Stimulated activated naive B cell treated with anti-CD40 and anti-IgM and Interleukin-4, amounts not matched to agents 10 μg/mL and 1 μg/mL and 100 μg/mL, for 72 hours (primary cell): Measurements from ENCODE around the gene DDR2.

ENCODE experiments used
- ATAC-seq, 2 donors: fragments of 150-1000 bp; cut with Tn5 transposase; replicated peaks; 2 replicates each; pipeline ENCODE4 v1.10.0; 2021; ENCODE audit warnings: moderate library complexity in 1 of 2
- DNase-seq: peaks from one replicate; pipeline ENCODE4 v3.0.0; 2021
- H3K27ac Mint-ChIP-seq: one replicate; pipeline ENCODE4 v1.8.0; 2022; ENCODE audit warnings: mild to moderate bottlenecking, mixed read lengths
- H3K27me3 Mint-ChIP-seq, 2 donors: one replicate each; pipeline ENCODE4 v1.8.0; 2022; ENCODE audit warnings: mixed read lengths in 2 of 2
- H3K36me3 Mint-ChIP-seq, 2 donors: one replicate each; pipeline ENCODE4 v1.8.0; 2022; ENCODE audit warnings: mixed read lengths in 2 of 2, mild to moderate bottlenecking in 1 of 2
- H3K4me1 Mint-ChIP-seq, 2 donors: one replicate each; pipeline ENCODE4 v1.8.0; 2022; ENCODE audit warnings: mixed read lengths in 2 of 2, mild to moderate bottlenecking in 1 of 2
- H3K4me3 Mint-ChIP-seq, 2 donors: one replicate each; pipeline ENCODE4 v1.8.0; 2022; ENCODE audit warnings: mild to moderate bottlenecking in 2 of 2, mixed read lengths in 2 of 2, moderate library complexity in 1 of 2
- H3K9me3 Mint-ChIP-seq, 2 donors: one replicate each; pipeline ENCODE4 v1.8.0; 2022; ENCODE audit warnings: mixed read lengths in 2 of 2, mild to moderate bottlenecking in 1 of 2

DDR2 gene

GRCh38 chr1:162641114-162641513 lies 8.8 kb downstream of the DDR2 start:
- no peak for ATAC-seq
- H3K9me3 Mint-ChIP-seq = no peaks in the 10 kb centered on the region

GRCh38 chr1:162644986-162645314 lies 12.7 kb downstream of the DDR2 start:
- H3K36me3 Mint-ChIP-seq = peaks cover 0 to 1% of the 10 kb centered on the region in 2 donors
- no peaks in the 10 kb centered on the region for H3K4me1 Mint-ChIP-seq
- peaks cover 15 to 22% of the 10 kb centered on the region in 2 donors for H3K27me3 Mint-ChIP-seq
- no peak overlapping the region for H3K27ac Mint-ChIP-seq
- no peak for DNase-seq
- no peak overlapping the region for H3K4me3 Mint-ChIP-seq
- no peak for ATAC-seq
- no peaks in the 10 kb centered on the region for H3K9me3 Mint-ChIP-seq

More at GRCh38 chr1:162641114-162641513, 8.8 kb downstream of the DDR2 start:
- Mint-ChIP-seq H3K27me3 (peaks cover 12 to 13% of the 10 kb centered on the region in 2 donors), H3K4me3 (no peak overlapping the region), H3K4me1 (peaks cover 0 to 1% of the 10 kb centered on the region in 2 donors), H3K36me3 (no peaks in the 10 kb centered on the region), H3K27ac (no peak overlapping the region)
- no peak for DNase-seq

- no peaks in the 10 kb centered on the region for H3K9me3 Mint-ChIP-seq
- no peak for ATAC-seq
- DNase-seq = no peak
- H3K27me3 Mint-ChIP-seq = peaks cover 15 to 23% of the 10 kb centered on the region in 2 donors
- no peak overlapping the region for H3K4me3 Mint-ChIP-seq
- H3K4me1 Mint-ChIP-seq = no peaks in the 10 kb centered on the region
- no peak overlapping the region for H3K27ac Mint-ChIP-seq
- peaks cover 0 to 1% of the 10 kb centered on the region in 2 donors for H3K36me3 Mint-ChIP-seq
Measured at GRCh38 chr1:162645666-162646065, 13.4 kb downstream of the DDR2 start.

- H3K4me1 Mint-ChIP-seq = no peaks in the 10 kb centered on the region
- H3K27ac Mint-ChIP-seq = no peak overlapping the region
- H3K27me3 Mint-ChIP-seq = peaks cover 15 to 23% of the 10 kb centered on the region in 2 donors
- peaks cover 0 to 1% of the 10 kb centered on the region in 2 donors for H3K36me3 Mint-ChIP-seq
- no peak for ATAC-seq
- no peak overlapping the region for H3K4me3 Mint-ChIP-seq
- no peaks in the 10 kb centered on the region for H3K9me3 Mint-ChIP-seq
- no peak for DNase-seq
Measured at GRCh38 chr1:162649583-162649982, 17.3 kb downstream of the DDR2 start.

- ATAC-seq = no peak
Measured at GRCh38 chr1:162654915-162655620, 22.8 kb downstream of the DDR2 start.

GRCh38 chr1:162656266-162656665 lies 24.0 kb downstream of the DDR2 start:
- Mint-ChIP-seq H3K4me1 (no peaks in the 10 kb centered on the region), H3K4me3 (no peak overlapping the region), H3K9me3 (no peaks in the 10 kb centered on the region), H3K27ac (no peak overlapping the region), H3K27me3 (peaks cover 11 to 20% of the 10 kb centered on the region in 2 donors), H3K36me3 (no peaks in the 10 kb centered on the region)
- ATAC-seq = no peak
- DNase-seq = no peak

More at GRCh38 chr1:162654915-162655620, 22.8 kb downstream of the DDR2 start:
- H3K27me3 Mint-ChIP-seq = peaks cover 18 to 24% of the 10 kb centered on the region in 2 donors
- H3K27ac Mint-ChIP-seq = no peak overlapping the region
- H3K36me3 Mint-ChIP-seq = no peaks in the 10 kb centered on the region
- no peak for DNase-seq
- H3K9me3 Mint-ChIP-seq = no peaks in the 10 kb centered on the region
- no peak overlapping the region for H3K4me3 Mint-ChIP-seq
- no peaks in the 10 kb centered on the region for H3K4me1 Mint-ChIP-seq

GRCh38 chr1:162660574-162660973 lies 28.3 kb downstream of the DDR2 start:
- H3K36me3 Mint-ChIP-seq = no peaks in the 10 kb centered on the region
- DNase-seq (no peak), ATAC-seq (no peak)
- H3K27me3 Mint-ChIP-seq = peaks cover 9 to 25% of the 10 kb centered on the region in 2 donors
- no peaks in the 10 kb centered on the region for H3K9me3 Mint-ChIP-seq
- no peak overlapping the region for H3K4me3 Mint-ChIP-seq
- no peak overlapping the region for H3K27ac Mint-ChIP-seq
- no peaks in the 10 kb centered on the region for H3K4me1 Mint-ChIP-seq

- Mint-ChIP-seq H3K36me3 (no peaks in the 10 kb centered on the region), H3K9me3 (no peaks in the 10 kb centered on the region), H3K27me3 (peaks cover 9 to 30% of the 10 kb centered on the region in 2 donors), H3K4me3 (no peak overlapping the region), H3K4me1 (no peaks in the 10 kb centered on the region), H3K27ac (no peak overlapping the region)
- ATAC-seq (no peak), DNase-seq (no peak)
Measured at GRCh38 chr1:162661336-162661735, 29.1 kb downstream of the DDR2 start.

- Mint-ChIP-seq H3K36me3 (no peaks in the 10 kb centered on the region), H3K4me1 (no peaks in the 10 kb centered on the region), H3K9me3 (no peaks in the 10 kb centered on the region), H3K4me3 (no peak overlapping the region), H3K27ac (no peak overlapping the region), H3K27me3 (peaks cover 9 to 30% of the 10 kb centered on the region in 2 donors)
- ATAC-seq (no peak), DNase-seq (no peak)
Measured at GRCh38 chr1:162662013-162662412, 29.7 kb downstream of the DDR2 start.

GRCh38 chr1:162663086-162663485 lies 30.8 kb downstream of the DDR2 start:
- Mint-ChIP-seq H3K36me3 (no peaks in the 10 kb centered on the region), H3K4me1 (no peaks in the 10 kb centered on the region), H3K27ac (no peak overlapping the region), H3K4me3 (no peak overlapping the region), H3K27me3 (peaks cover 9 to 25% of the 10 kb centered on the region in 2 donors), H3K9me3 (no peaks in the 10 kb centered on the region)
- ATAC-seq = no peak
- no peak for DNase-seq

GRCh38 chr1:162663589-162664106 lies 31.4 kb downstream of the DDR2 start:
- ATAC-seq (no peak), DNase-seq (no peak)
- no peak overlapping the region for H3K27ac Mint-ChIP-seq
- H3K4me1 Mint-ChIP-seq = no peaks in the 10 kb centered on the region
- H3K9me3 Mint-ChIP-seq = no peaks in the 10 kb centered on the region
- H3K27me3 Mint-ChIP-seq = peaks cover 9 to 20% of the 10 kb centered on the region in 2 donors
- H3K36me3 Mint-ChIP-seq = no peaks in the 10 kb centered on the region
- H3K4me3 Mint-ChIP-seq = no peak overlapping the region

GRCh38 chr1:162666006-162666645 lies 33.9 kb downstream of the DDR2 start:
- Mint-ChIP-seq H3K4me1 (no peaks in the 10 kb centered on the region), H3K4me3 (no peak overlapping the region), H3K27me3 (peaks cover 0 to 12% of the 10 kb centered on the region in 2 donors), H3K36me3 (no peaks in the 10 kb centered on the region), H3K27ac (no peak overlapping the region), H3K9me3 (no peaks in the 10 kb centered on the region)
- DNase-seq (no peak), ATAC-seq (no peak)

- Mint-ChIP-seq H3K27me3 (peaks cover 0 to 12% of the 10 kb centered on the region in 2 donors), H3K27ac (no peak overlapping the region), H3K36me3 (no peaks in the 10 kb centered on the region), H3K9me3 (no peaks in the 10 kb centered on the region), H3K4me3 (no peak overlapping the region), H3K4me1 (no peaks in the 10 kb centered on the region)
- ATAC-seq (no peak), DNase-seq (no peak)
Measured at GRCh38 chr1:162667381-162668080, 35.3 kb downstream of the DDR2 start.

- Mint-ChIP-seq H3K27ac (no peak overlapping the region), H3K4me3 (no peak overlapping the region), H3K36me3 (no peaks in the 10 kb centered on the region), H3K4me1 (no peaks in the 10 kb centered on the region), H3K9me3 (no peaks in the 10 kb centered on the region), H3K27me3 (peaks cover 7 to 11% of the 10 kb centered on the region in 2 donors)
- ATAC-seq = no peak
- DNase-seq = no peak
Measured at GRCh38 chr1:162670928-162671663, 38.8 kb downstream of the DDR2 start.
